H1 (cell line): ENCODE results near the gene TP63. TPM values are rescaled to one million over a fixed set of nuclear protein-coding genes. Genes with fewer than 3 reads are reported as not detected.

Source experiments
- CTCF ChIA-PET: fragments of 300-600 bp; sonication (Branson Sonifier 250); formaldehyde crosslinking; loops from one replicate; lab custom pipeline; 2021; ENCODE audit not compliant: partially characterized antibody; lab: Charles Lee
- POLR2A ChIA-PET: fragments of 300-600 bp; sonication (Branson Sonifier 250); formaldehyde crosslinking; loops from one replicate; lab custom pipeline; 2021; ENCODE audit warnings: inconsistent platforms; ENCODE audit not compliant: partially characterized antibody; lab: Charles Lee
- DNase-seq, 2 experiments: peaks; one replicate each; pipeline versions ENCODE4 v3.0.0 to v3.0.0-alpha.2; 2010 to 2022; ENCODE audit warnings: low spot score in 2 of 2, low read depth in 1 of 2, mixed read lengths in 1 of 2
- FAIRE-seq: peaks from 2 replicates; lab custom pipeline; 2011; peaks lifted over from hg19 to GRCh38; lab: Jason Lieb, UNC
- H2AFZ ChIP-seq: 2 replicates; pipeline ENCODE4 v1.8.1; 2012; ENCODE audit warnings: low read length, inconsistent platforms
- H2AK5ac ChIP-seq: 2 replicates; pipeline ENCODE4 v1.6.1; 2013; ENCODE audit warnings: low read depth, low read length
- H2BK120ac ChIP-seq: replicated peaks from 2 replicates; pipeline ENCODE3; 2013; ENCODE audit warnings: low read depth, low read length, inconsistent platforms
- H2BK12ac ChIP-seq: 2 replicates; pipeline ENCODE4 v1.6.1; 2013; ENCODE audit warnings: low read depth, low read length
- H2BK15ac ChIP-seq: 2 replicates; pipeline ENCODE4 v1.6.1; 2013; ENCODE audit warnings: low read length
- H2BK20ac ChIP-seq: 2 replicates; pipeline ENCODE4 v1.6.1; 2013; ENCODE audit warnings: low read length
- H2BK5ac ChIP-seq: 2 replicates; pipeline ENCODE4 v1.6.1; 2013; ENCODE audit warnings: low read depth, low read length
- H3K14ac ChIP-seq: 2 replicates; pipeline ENCODE4 v1.6.1; 2013; ENCODE audit warnings: inconsistent platforms; ENCODE audit not compliant: insufficient read length
- H3K18ac ChIP-seq: 2 replicates; pipeline ENCODE4 v1.6.1; 2013; ENCODE audit warnings: low read length; ENCODE audit errors: extremely low read depth
- H3K23ac ChIP-seq: 2 replicates; pipeline ENCODE4 v1.6.1; 2013; ENCODE audit warnings: inconsistent platforms; ENCODE audit not compliant: insufficient read length
- H3K23me2 ChIP-seq: 2 replicates; pipeline ENCODE4 v1.6.1; 2013; ENCODE audit warnings: low read depth, low read length
- H3K27ac ChIP-seq: 2 replicates; pipeline ENCODE4 v1.6.1; 2011; ENCODE audit warnings: low read depth, low read length, inconsistent platforms
- H3K27me3 ChIP-seq, 4 experiments: replicated peaks in 1 of 4; 1 replicate in 1 of 4; 2 replicates in 3 of 4; pipeline versions ENCODE4 v1.6.1 to v1.8.1; 2011 to 2013; ENCODE audit warnings: low read length in 3 of 4, mild to moderate bottlenecking in 3 of 4, inconsistent platforms in 2 of 4, mixed read lengths in 2 of 4, moderate library complexity in 1 of 4; ENCODE audit not compliant: control insufficient read depth in 3 of 4, insufficient read depth in 3 of 4; ENCODE audit errors: extremely low read depth in 1 of 4
- H3K36me3 ChIP-seq, 4 experiments: 2 replicates each; pipeline versions ENCODE4 v1.6.1 to v1.8.1; 2011 to 2013; ENCODE audit warnings: mild to moderate bottlenecking in 4 of 4, low read length in 3 of 4, moderate library complexity in 2 of 4, control low read depth in 1 of 4, inconsistent platforms in 1 of 4; ENCODE audit not compliant: insufficient read depth in 4 of 4, control insufficient read depth in 2 of 4
- H3K4ac ChIP-seq: replicated peaks from 2 replicates; pipeline ENCODE3; 2013; ENCODE audit warnings: low read length, low read depth, mixed read lengths, inconsistent platforms; ENCODE audit not compliant: insufficient read length
- H3K4me1 ChIP-seq, 4 experiments: replicated peaks in 1 of 4; 1 replicate in 1 of 4; 2 replicates in 3 of 4; pipeline versions ENCODE4 v1.6.1 to v1.8.1; 2011 to 2013; ENCODE audit warnings: low read length in 3 of 4, inconsistent platforms in 2 of 4, mixed read lengths in 1 of 4; ENCODE audit not compliant: insufficient read depth in 4 of 4, control insufficient read depth in 3 of 4
- H3K4me2 ChIP-seq, 2 experiments: 2 replicates each; pipeline versions ENCODE4 v1.6.1 to v1.8.1; 2011 to 2013; ENCODE audit warnings: low read depth in 2 of 2, low read length in 2 of 2, control low read depth in 1 of 2, inconsistent platforms in 1 of 2, mild to moderate bottlenecking in 1 of 2; ENCODE audit not compliant: insufficient read depth in 1 of 2
- H3K4me3 ChIP-seq, 4 experiments: fragments of 200-600, 300-600 bp in 1 of 4; sonication (generic), shearing (Covaris generic), sonication (Bioruptor Twin) in 1 of 4; 2 replicates each; pipeline versions ENCODE4 v1.5.1 to v1.8.1; 2011 to 2016; ENCODE audit warnings: low read length in 4 of 4, low read depth in 3 of 4, control low read depth in 2 of 4, inconsistent platforms in 2 of 4, mild to moderate bottlenecking in 2 of 4, mixed read lengths in 1 of 4, moderate library complexity in 1 of 4; ENCODE audit not compliant: insufficient read depth in 2 of 4; ENCODE audit errors: extremely low read depth in 1 of 4
- H3K56ac ChIP-seq: replicated peaks from 2 replicates; pipeline ENCODE3; 2013; ENCODE audit warnings: low read depth, mild to moderate bottlenecking, mixed read lengths, low read length, inconsistent platforms; ENCODE audit not compliant: insufficient read length
- H3K79me1 ChIP-seq: 2 replicates; pipeline ENCODE4 v1.6.1; 2013; ENCODE audit warnings: low read depth, low read length, control low read depth
- H3K79me2 ChIP-seq, 2 experiments: 2 replicates each; pipeline versions ENCODE4 v1.6.1 to v1.8.1; 2012 to 2013; ENCODE audit warnings: low read length in 2 of 2, mild to moderate bottlenecking in 2 of 2, inconsistent platforms in 1 of 2; ENCODE audit not compliant: insufficient read depth in 2 of 2, control insufficient read depth in 1 of 2
- H3K9ac ChIP-seq, 4 experiments: replicated peaks in 1 of 4; 1 replicate in 1 of 4; 2 replicates in 3 of 4; pipeline versions ENCODE4 v1.6.1 to v1.8.1; 2011 to 2013; ENCODE audit warnings: low read depth in 3 of 4, low read length in 3 of 4, control low read depth in 2 of 4, mild to moderate bottlenecking in 2 of 4, moderate library complexity in 2 of 4, inconsistent platforms in 1 of 4; ENCODE audit errors: extremely low read depth in 1 of 4
- H3K9me3 ChIP-seq, 2 experiments: 2 replicates each; pipeline versions ENCODE4 v1.6.1 to v1.8.1; 2012 to 2013; ENCODE audit warnings: mild to moderate bottlenecking in 2 of 2, moderate library complexity in 2 of 2, control low read depth in 1 of 2, inconsistent platforms in 1 of 2, low read depth in 1 of 2, low read length in 1 of 2, mixed read lengths in 1 of 2; ENCODE audit not compliant: insufficient read depth in 2 of 2
- H4K20me1 ChIP-seq, 2 experiments: replicated peaks in 1 of 2; 2 replicates each; pipeline versions ENCODE3 to v1.8.1; 2011 to 2013; ENCODE audit warnings: inconsistent platforms in 2 of 2, low read length in 2 of 2, mild to moderate bottlenecking in 1 of 2; ENCODE audit not compliant: insufficient read depth in 2 of 2, control insufficient read depth in 1 of 2
- H4K5ac ChIP-seq: 2 replicates; pipeline ENCODE4 v1.6.1; 2013; ENCODE audit warnings: low read length, low read depth, mixed read lengths, inconsistent platforms; ENCODE audit not compliant: insufficient read length
- H4K8ac ChIP-seq: 2 replicates; pipeline ENCODE4 v1.8.0; 2013; ENCODE audit warnings: mild to moderate bottlenecking, moderate library complexity, low read length, inconsistent platforms; ENCODE audit not compliant: insufficient read depth; ENCODE audit errors: extremely low read depth
- H4K91ac ChIP-seq: replicated peaks from 2 replicates; pipeline ENCODE3; 2013; ENCODE audit warnings: low read length, mixed read lengths, inconsistent platforms; ENCODE audit not compliant: insufficient read length
- FOSL1 ChIP-seq: IDR thresholded peaks from 2 replicates; pipeline ENCODE4 v1.6.1; 2011; ENCODE audit warnings: mild to moderate bottlenecking, low read depth, low read length, moderate library complexity; ENCODE audit not compliant: insufficient read depth
- JUND ChIP-seq: IDR thresholded peaks from 2 replicates; pipeline ENCODE4 v1.6.1; 2011; ENCODE audit warnings: mild to moderate bottlenecking, improper control_type of control experiment, low read length
- MAX ChIP-seq: IDR thresholded peaks from 2 replicates; pipeline ENCODE4 v1.6.1; 2012; ENCODE audit warnings: inconsistent platforms
- RXRA ChIP-seq: IDR thresholded peaks from 2 replicates; pipeline ENCODE4 v1.6.1; 2011; ENCODE audit warnings: low read depth, mild to moderate bottlenecking, low read length, moderate library complexity; ENCODE audit not compliant: insufficient read depth
- SAP30 ChIP-seq: fragments of 300-600 bp; sonication (generic); IDR thresholded peaks from 2 replicates; pipeline ENCODE4 v1.7.1; 2012; ENCODE audit warnings: low read length, moderate library complexity, mild to moderate bottlenecking, inconsistent platforms; ENCODE audit not compliant: insufficient read depth, insufficient replicate concordance
- SIX5 ChIP-seq: IDR thresholded peaks from 2 replicates; pipeline ENCODE4 v1.6.1; 2011; ENCODE audit warnings: mild to moderate bottlenecking, low read depth, low read length
- TAF1 ChIP-seq: IDR thresholded peaks from 2 replicates; pipeline ENCODE4 v1.6.1; 2011; ENCODE audit warnings: mild to moderate bottlenecking, low read depth, low read length
- WGBS, 2 experiments: shearing (Covaris generic) in 1 of 2; methylation state at CpG; one replicate each; pipeline versions ENCODE4 v1.1.6 to v1.1.7; 2013 to 2015; ENCODE audit warnings: low lambda C conversion rate in 2 of 2, mixed read lengths in 2 of 2, inconsistent platforms in 1 of 2, low coverage in 1 of 2, missing lambda C conversion rate in 1 of 2; ENCODE audit not compliant: insufficient replicate concordance in 2 of 2, insufficient coverage in 1 of 2, insufficient read length in 1 of 2; ENCODE audit errors: extremely low coverage in 1 of 2, missing lambda C conversion rate in 1 of 2; 5-methylcytosine and 5-hydroxymethylcytosine counted together
- polyA plus RNA-seq, 7 experiments: library from polyadenylated mRNA; depleted of rRNA in 3 of 7; stranded (reverse) in 5 of 7; unstranded in 2 of 7; fragments of >200 nt in 5 of 7; fragments of 200-250 nt in 2 of 7; gene quantifications; 1 replicate in 5 of 7; 2 replicates in 1 of 7; 4 replicates in 1 of 7; pipeline versions ENCODE4 v1.2.1 to v1.2.3, GENCODE V29; 2011 to 2013; ENCODE audit warnings: missing spikeins in 2 of 7, mixed read lengths in 2 of 7
- total RNA-seq: library from RNA; stranded (reverse); fragmentation: NEBNext Ultra II Directional; extraction: Animal tissue kit (Norgen Biotek cat#: 25700); gene quantifications from 2 replicates; pipeline ENCODE4 v1.2.1, GENCODE V29; 2021
- TF ChIP-seq, protein P1 (sequence below): IDR thresholded peaks from 2 replicates; pipeline ENCODE4 v1.6.1; 2011; ENCODE audit warnings: low read length, improper control_type of control experiment
- TF ChIP-seq, protein P2 (sequence below): IDR thresholded peaks from 2 replicates; pipeline ENCODE4 v1.6.1; 2012; ENCODE audit warnings: inconsistent platforms

The TP63 gene
- total and polyA plus RNA-seq, 2 of the 8 experiments (the other 6 are each of a cell fraction or from before 2014, with no cell fraction given) = not detected

GRCh38 chr3:189737619-189738018 lies 106.4 kb downstream of the TP63 start:
- CTCF ChIA-PET = no interaction called here
- POLR2A ChIA-PET = no interaction called here

More at GRCh38 chr3:189737619-189738018, 106.4 kb downstream of the TP63 start:
- no peaks in the 10 kb centered on the region for H3K36me3 ChIP-seq
- no peak overlapping the region for H2BK120ac ChIP-seq
- H4K20me1 ChIP-seq = no peaks in the 10 kb centered on the region
- no peak overlapping the region for H3K18ac ChIP-seq
- H2AK5ac ChIP-seq = no peak overlapping the region
- no peak overlapping the region for H3K9ac ChIP-seq
- no peaks in the 10 kb centered on the region for H3K9me3 ChIP-seq
- H3K4ac ChIP-seq = no peak overlapping the region
- H2BK12ac ChIP-seq = no peak overlapping the region
- no peak overlapping the region for H3K4me3 ChIP-seq
- no peak overlapping the region for H3K23ac ChIP-seq
- no peak overlapping the region for H3K14ac ChIP-seq
- H2AFZ ChIP-seq = no peak overlapping the region
- no peaks in the 10 kb centered on the region for H3K79me1 ChIP-seq
- H2BK5ac ChIP-seq = no peak overlapping the region
- FAIRE-seq = no peak
- H4K8ac ChIP-seq = no peak overlapping the region
- H2BK20ac ChIP-seq = no peak overlapping the region
- no peak overlapping the region for H2BK15ac ChIP-seq
- 84% methylated on average over 2 of the region's 2 CpGs; no CpG with 5 or more reads in 1 of the 2 experiments for WGBS, 2 experiments
- H3K79me2 ChIP-seq = no peaks in the 10 kb centered on the region
- no peak for TF ChIP-seq TAF1
- TF ChIP-seq FOSL1 = no peak
- no peak for TF ChIP-seq JUND
- no peak for TF ChIP-seq RXRA
- no peak for TF ChIP-seq SAP30
- no peak for TF ChIP-seq SIX5
- TF ChIP-seq, protein P1, sequence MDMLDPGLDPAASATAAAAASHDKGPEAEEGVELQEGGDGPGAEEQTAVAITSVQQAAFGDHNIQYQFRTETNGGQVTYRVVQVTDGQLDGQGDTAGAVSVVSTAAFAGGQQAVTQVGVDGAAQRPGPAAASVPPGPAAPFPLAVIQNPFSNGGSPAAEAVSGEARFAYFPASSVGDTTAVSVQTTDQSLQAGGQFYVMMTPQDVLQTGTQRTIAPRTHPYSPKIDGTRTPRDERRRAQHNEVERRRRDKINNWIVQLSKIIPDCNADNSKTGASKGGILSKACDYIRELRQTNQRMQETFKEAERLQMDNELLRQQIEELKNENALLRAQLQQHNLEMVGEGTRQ = no peak
- no peak for TF ChIP-seq MAX
- TF ChIP-seq, protein P2, sequence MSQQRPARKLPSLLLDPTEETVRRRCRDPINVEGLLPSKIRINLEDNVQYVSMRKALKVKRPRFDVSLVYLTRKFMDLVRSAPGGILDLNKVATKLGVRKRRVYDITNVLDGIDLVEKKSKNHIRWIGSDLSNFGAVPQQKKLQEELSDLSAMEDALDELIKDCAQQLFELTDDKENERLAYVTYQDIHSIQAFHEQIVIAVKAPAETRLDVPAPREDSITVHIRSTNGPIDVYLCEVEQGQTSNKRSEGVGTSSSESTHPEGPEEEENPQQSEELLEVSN = no peak
- H4K5ac ChIP-seq = no peak overlapping the region
- no peaks in the 10 kb centered on the region for H3K4me1 ChIP-seq
- no peaks in the 10 kb centered on the region for H3K27me3 ChIP-seq
- H3K4me2 ChIP-seq = no peak overlapping the region
- H4K91ac ChIP-seq = no peak overlapping the region
- H3K27ac ChIP-seq = no peak overlapping the region
- no peaks in the 10 kb centered on the region for H3K23me2 ChIP-seq
- no peak overlapping the region for H3K56ac ChIP-seq
- no peak for DNase-seq
